Ovary (tissue), 9 donors: Measurements from ENCODE around the gene CCDC40. TPM values are rescaled to one million over a fixed set of nuclear protein-coding genes. Genes with fewer than 3 reads are reported as not detected.
A peak's percentile ranks its signal among the peaks of the same experiment; 100 is the strongest.

ENCODE experiments used
- DNase-seq, 5 donors: peaks; one replicate each; pipeline ENCODE4 v3.0.0-alpha.2; 2019 to 2020
- H3K27ac ChIP-seq, 2 donors: fragments of 200-600 bp; one replicate each; pipeline versions ENCODE4 v1.5.1 to v1.8.0; 2019 to 2022
- H3K27me3 ChIP-seq: fragments of 200-600 bp; one replicate; pipeline ENCODE4 v1.8.0; 2022
- H3K36me3 ChIP-seq: fragments of 200-600 bp; sonication (generic); one replicate; pipeline ENCODE4 v1.5.1; 2019
- H3K4me1 ChIP-seq: one replicate; pipeline ENCODE4 v1.8.1; 2013; ENCODE audit warnings: mild to moderate bottlenecking, moderate library complexity; ENCODE audit not compliant: insufficient read depth
- H3K4me3 ChIP-seq: fragments of 200-600 bp; sonication (generic); one replicate; pipeline ENCODE4 v1.5.1; 2017
- H3K9me3 ChIP-seq, 2 donors: fragments of 200-600 bp in 1 of 2; sonication (generic) in 1 of 2; one replicate each; pipeline versions ENCODE4 v1.5.1 to v1.8.1; 2013 to 2019; ENCODE audit warnings: mild to moderate bottlenecking in 1 of 2, moderate library complexity in 1 of 2
- CTCF ChIP-seq, 3 donors: fragments of 450-650 bp in 2 of 3; fragments of 200-600 bp in 1 of 3; IDR thresholded peaks; one replicate each; pipeline versions ENCODE4 v1.5.1 to v1.8.0; 2016 to 2022; ENCODE audit warnings: antibody characterized with exemption in 3 of 3, mild to moderate bottlenecking in 1 of 3
- EP300 ChIP-seq: sonication (generic); formaldehyde crosslinking; IDR thresholded peaks from one replicate; pipeline ENCODE4 v1.6.1; 2017; ENCODE audit warnings: antibody characterized with exemption
- POLR2A ChIP-seq: fragments of 450-650 bp; IDR thresholded peaks from one replicate; pipeline ENCODE4 v1.6.1; 2017; ENCODE audit warnings: antibody characterized with exemption, mild to moderate bottlenecking, moderate library complexity
- WGBS, 3 donors: extraction: QIAGEN DNeasy Blood & Tissue Kit in 1 of 3; methylation state at CpG; one replicate each; pipeline versions ENCODE4 v1.1.5 to v1.1.7; 2013 to 2017; 5-methylcytosine and 5-hydroxymethylcytosine counted together
- intact Hi-C, 4 donors: fragments of 100-400 bp; cut with DNase I; formaldehyde crosslinking; loops; one replicate each; pipeline versions ENCODE4 v1.11.0 to v1.15.1; 2022 to 2023
- polyA plus RNA-seq, 2 donors: library from polyadenylated mRNA; stranded (reverse); fragments of 200-250 nt in 1 of 2; fragments of 350-450 nt in 1 of 2; fragmentation: Illumina TruSeq in 1 of 2; extraction: RNeasy Lipid Tissue Mini Kit (QIAGEN cat#74804) in 1 of 2; gene quantifications; one replicate each; pipeline ENCODE4 v1.2.3, GENCODE V29; 2013 to 2014
- total RNA-seq, 7 donors: library from RNA; depleted of rRNA in 2 of 7; stranded (reverse); fragments of >200 nt in 2 of 7; fragmentation: NEBNext Ultra II Directional in 3 of 7; extraction: Animal tissue kit (Norgen Biotek cat#: 25700) in 3 of 7; gene quantifications; one replicate each; pipeline versions ENCODE4 v1.1.0 to v1.2.4, GENCODE V29; 2016 to 2023
- donor health status: DM: no; HTN: no; CAD: no; lungs with moderate emphysema.
- donor health status: DM: no; HTN: no; CAD: no.
- donor health status: Bipolar disorder and iron deficiency.
- donor health status: DM: yes; HTN: yes; CAD: no.
- donor health status: DM: no; HTN: no; CAD: no.
- donor health status: DM: yes; HTN: yes; CAD: no.

Gene CCDC40
- total and polyA plus RNA-seq, 9 donors = 1.5 to 27.8 (median 6.0) TPM

GRCh38 chr17:80006811-80007752 lies 29.4 kb upstream of the CCDC40 start:
- Histone ChIP-seq H3K27ac (no peak overlapping the region), H3K4me1 (peaks cover 3% of the 10 kb centered on the region), H3K9me3 (no peaks in the 10 kb centered on the region), H3K27me3 (no peaks in the 10 kb centered on the region), H3K4me3 (no peak overlapping the region), H3K36me3 (no peaks in the 10 kb centered on the region)
- TF ChIP-seq POLR2A (no peak), CTCF (IDR thresholded peaks at IDR 0.05) (no peak), EP300 (no peak)
- intact Hi-C loops = loop anchor here in 1 of 4 donors (5.0 kb wide), 2 partner anchors 75 to 140 kb away; partner anchors contain the start of gene EIF4A3
- peak in 1 of 5 donors; percentile 30 for DNase-seq
- 88 to 92% (median 90%) methylated on average over 30 of the region's 30 CpGs for WGBS, 3 donors

GRCh38 chr17:80007939-80008338 lies 28.5 kb upstream of the CCDC40 start:
- WGBS, 3 donors = 83 to 89% (median 86%) methylated on average over 10 of the region's 10 CpGs
- Histone ChIP-seq H3K4me3 (no peak overlapping the region), H3K4me1 (peaks cover 3% of the 10 kb centered on the region), H3K27me3 (no peaks in the 10 kb centered on the region), H3K36me3 (no peaks in the 10 kb centered on the region), H3K9me3 (no peaks in the 10 kb centered on the region), H3K27ac (no peak overlapping the region)
- no peak for DNase-seq
- intact Hi-C loops = loop anchor here in 1 of 4 donors (5.0 kb wide), 2 partner anchors 74 to 139 kb away; partner anchors contain the start of gene EIF4A3
- TF ChIP-seq EP300 = no peak
- TF ChIP-seq CTCF (IDR thresholded peaks at IDR 0.05) = no peak
- no peak for TF ChIP-seq POLR2A

DNA sequence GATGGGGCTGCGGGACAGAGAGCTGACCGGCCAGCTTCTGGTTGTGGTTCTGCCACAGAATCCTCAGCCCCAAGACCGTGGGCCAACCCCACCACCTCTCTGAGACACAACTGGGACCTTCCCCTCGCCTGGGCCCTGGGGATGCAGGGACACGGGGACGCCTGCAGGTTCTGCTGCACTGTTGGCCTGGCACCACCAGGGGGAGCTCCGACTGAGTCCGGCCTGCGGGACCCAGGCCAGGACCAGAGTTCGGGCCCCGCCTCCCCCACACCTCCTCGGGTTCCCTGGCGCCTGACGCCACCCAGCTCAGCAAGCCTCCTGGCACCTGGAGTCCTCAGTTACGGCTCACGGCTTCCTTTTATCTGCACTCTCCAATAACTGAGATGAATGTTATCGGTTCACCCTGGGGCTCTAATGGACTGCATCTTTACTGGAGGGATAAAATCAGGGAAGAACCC lies 28.0 kb upstream of the CCDC40 start:
- no peak overlapping the region for H3K4me3 ChIP-seq
- no peaks in the 10 kb centered on the region for H3K9me3 ChIP-seq
- H3K4me1 ChIP-seq = peaks cover 3% of the 10 kb centered on the region
- DNase-seq = peak; percentile 72 to 87 (median 82)
- 18 to 21% (median 21%) methylated on average over 17 of the region's 17 CpGs for WGBS, 3 donors
- no peak overlapping the region for H3K27ac ChIP-seq
- no peak for TF ChIP-seq POLR2A
- peak; percentile 87 to 94 (median 93) for TF ChIP-seq CTCF (IDR thresholded peaks at IDR 0.05)
- no peaks in the 10 kb centered on the region for H3K36me3 ChIP-seq
- intact Hi-C loops = loop anchor here in 1 of 4 donors (5.0 kb wide), 2 partner anchors 74 to 139 kb away; partner anchors contain the start of gene EIF4A3
- H3K27me3 ChIP-seq = no peaks in the 10 kb centered on the region

DNA sequence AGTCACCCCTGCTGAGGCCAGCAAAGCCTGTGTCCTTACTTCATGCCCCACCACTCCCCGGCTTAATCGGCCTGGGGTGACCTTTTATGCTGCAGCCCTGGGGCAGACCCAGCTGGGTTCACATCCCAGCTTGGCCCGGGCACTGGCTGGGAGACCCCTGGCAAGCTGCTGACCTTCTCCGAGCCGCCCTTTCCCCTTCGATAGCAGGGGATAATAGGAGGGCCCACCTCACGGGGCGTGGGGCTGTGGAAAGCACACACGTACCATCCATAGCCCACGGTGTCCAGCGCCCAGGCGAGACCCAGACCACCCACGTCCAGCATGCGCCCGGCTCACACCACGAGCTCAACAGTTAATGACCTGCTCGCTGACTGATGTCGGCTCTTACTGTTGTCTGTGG lies 27.6 kb upstream of the CCDC40 start:
- Histone ChIP-seq H3K4me3 (no peak overlapping the region), H3K9me3 (no peaks in the 10 kb centered on the region), H3K27ac (no peak overlapping the region), H3K4me1 (peaks cover 3% of the 10 kb centered on the region), H3K27me3 (no peaks in the 10 kb centered on the region), H3K36me3 (no peaks in the 10 kb centered on the region)
- intact Hi-C loops = loop anchor here in 1 of 4 donors (5.0 kb wide), 2 partner anchors 73 to 138 kb away; partner anchors contain the start of gene EIF4A3
- WGBS, 3 donors = 80 to 85% (median 83%) methylated on average over 17 to 18 of the region's 18 CpGs
- TF ChIP-seq EP300 = no peak
- TF ChIP-seq POLR2A = no peak
- no peak for TF ChIP-seq CTCF (IDR thresholded peaks at IDR 0.05)
- peak in 1 of 5 donors; percentile 29 for DNase-seq
